GM12878 (cell line): ENCODE data around the gene RASD1. TPM values are rescaled to one million over a fixed set of nuclear protein-coding genes. Genes with fewer than 3 reads are reported as not detected.

Experiments
- ATAC-seq: fragments of 200-7000 bp; cut with Tn5 transposase; 3 replicates; pipeline ENCODE4 v1.9.1; 2020; ENCODE audit warnings: mild to moderate bottlenecking, moderate library complexity
- BruUV-seq: library from RNA; stranded (reverse); fragments of 400-500 nt; replicated peaks from 2 replicates; lab custom pipeline; 2021; lab: Mats Ljungman, UMichigan
- CTCF ChIA-PET: fragments of 300-600 bp; sonication (Branson Sonifier 250); formaldehyde crosslinking; extraction: SDS; loops from one replicate; lab custom pipeline; 2021; ENCODE audit warnings: inconsistent platforms; lab: Yijun Ruan, JAX
- POLR2A ChIA-PET: fragments of 350-600 bp; formaldehyde crosslinking; extraction: SDS; loops from one replicate; lab custom pipeline; 2021; ENCODE audit warnings: inconsistent platforms; lab: Charles Lee
- RAD21 ChIA-PET: fragments of 300-600 bp; sonication (Branson Sonifier 250); formaldehyde crosslinking; loops from one replicate; lab custom pipeline; 2023; ENCODE audit warnings: antibody characterized with exemption; ENCODE audit not compliant: unreplicated experiment; lab: Charles Lee
- SMC1A ChIA-PET: fragments of 300-600 bp; sonication (Branson Sonifier 250); formaldehyde crosslinking; loops from one replicate; lab custom pipeline; 2023; ENCODE audit not compliant: unreplicated experiment, uncharacterized antibody; lab: Charles Lee
- DNase-seq: peaks from one replicate; pipeline ENCODE4 v3.0.0-alpha.2; 2011; ENCODE audit warnings: low read depth, low spot score
- FAIRE-seq: peaks from 3 replicates; lab custom pipeline; 2011; peaks lifted over from hg19 to GRCh38; lab: Jason Lieb, UNC
- H2AFZ ChIP-seq: 2 replicates; pipeline ENCODE4 v1.6.0; 2011; ENCODE audit warnings: low read depth, low read length, control low read depth; ENCODE audit not compliant: control insufficient read depth
- H3K27ac ChIP-seq: 2 replicates; pipeline ENCODE4 v1.5.1; 2011; ENCODE audit warnings: control low read depth; ENCODE audit not compliant: control insufficient read depth, insufficient read depth
- H3K27me3 ChIP-seq, 2 experiments: replicated peaks in 1 of 2; 2 replicates each; pipeline versions ENCODE4 v1.6.0 to v1.6.1; 2011; ENCODE audit warnings: low read length in 1 of 2; ENCODE audit not compliant: control insufficient read depth in 2 of 2, insufficient read depth in 2 of 2
- H3K36me3 ChIP-seq, 2 experiments: 2 replicates each; pipeline ENCODE4 v1.5.1; 2011; ENCODE audit warnings: low read length in 1 of 2; ENCODE audit not compliant: control insufficient read depth in 2 of 2, insufficient read depth in 2 of 2
- H3K4me1 ChIP-seq: 2 replicates; pipeline ENCODE4 v1.6.1; 2011; ENCODE audit warnings: mild to moderate bottlenecking, low read length, moderate library complexity, mixed read lengths; ENCODE audit not compliant: control insufficient read depth, insufficient read depth
- H3K4me2 ChIP-seq: 2 replicates; pipeline ENCODE4 v1.6.0; 2011; ENCODE audit warnings: control low read depth; ENCODE audit not compliant: control insufficient read depth, insufficient read depth
- H3K4me3 ChIP-seq: fragments of 200-600 bp; sonication (generic); 2 replicates; pipeline ENCODE4 v1.5.1; 2016
- H3K79me2 ChIP-seq: 2 replicates; pipeline ENCODE4 v1.6.0; 2011; ENCODE audit warnings: low read length; ENCODE audit not compliant: control insufficient read depth, insufficient read depth
- H3K9ac ChIP-seq: 2 replicates; pipeline ENCODE4 v1.8.0; 2011; ENCODE audit warnings: low read length, control low read depth, mixed read lengths; ENCODE audit not compliant: control insufficient read depth, insufficient read depth
- H3K9me3 ChIP-seq: replicated peaks from 3 replicates; pipeline ENCODE4 v1.5.1; 2011; ENCODE audit warnings: mild to moderate bottlenecking, low read length; ENCODE audit not compliant: control insufficient read depth, insufficient read depth
- H4K20me1 ChIP-seq: 2 replicates; pipeline ENCODE4 v1.6.0; 2011; ENCODE audit not compliant: control insufficient read depth, insufficient read depth
- BCL11A ChIP-seq: IDR thresholded peaks from 2 replicates; pipeline ENCODE4 v1.6.1; 2011; ENCODE audit warnings: low read depth, low read length
- ESRRA ChIP-seq: IDR thresholded peaks from 2 replicates; pipeline ENCODE4 v1.6.1; 2012; ENCODE audit warnings: mild to moderate bottlenecking, low read length, improper control_type of control experiment
- KLF5 ChIP-seq: fragments of 450-650 bp; IDR thresholded peaks from 2 replicates; pipeline ENCODE4 v1.6.1; 2014; ENCODE audit warnings: mild to moderate bottlenecking; ENCODE audit not compliant: partially characterized antibody
- NR2C2 ChIP-seq: IDR thresholded peaks from 2 replicates; pipeline ENCODE4 v1.6.1; 2011; ENCODE audit warnings: borderline replicate concordance, low read depth; ENCODE audit not compliant: control insufficient read depth, insufficient read length
- NRF1 ChIP-seq: conservative IDR thresholded peaks from 2 replicates; pipeline ENCODE4 v1.6.1; 2011; ENCODE audit warnings: mild to moderate bottlenecking, low read depth, low read length, improper control_type of control experiment
- SREBF1 ChIP-seq: IDR thresholded peaks from 2 replicates; pipeline ENCODE4 v1.6.1; 2012; ENCODE audit warnings: mild to moderate bottlenecking, low read length
- SREBF2 ChIP-seq: IDR thresholded peaks from 2 replicates; pipeline ENCODE4 v1.6.1; 2012; ENCODE audit warnings: mild to moderate bottlenecking, low read length
- TAF1 ChIP-seq: IDR thresholded peaks from 2 replicates; pipeline ENCODE4 v1.6.1; 2011; ENCODE audit warnings: mild to moderate bottlenecking, low read depth, low read length, borderline replicate concordance
- ZBTB11 ChIP-seq: fragments of 450-650 bp; formaldehyde crosslinking; IDR thresholded peaks from 2 replicates; pipeline ENCODE4 v1.5.0; 2022; ENCODE audit warnings: mild to moderate bottlenecking, missing genetic modification characterization
- WGBS: methylation state at CpG from one replicate; pipeline ENCODE4 v1.1.6; 2016; ENCODE audit warnings: low lambda C conversion rate; ENCODE audit not compliant: insufficient replicate concordance, insufficient coverage; ENCODE audit errors: missing lambda C conversion rate; 5-methylcytosine and 5-hydroxymethylcytosine counted together
- in situ Hi-C: fragments of 300-500 bp; cut with MboI; formaldehyde crosslinking; loops from 9 replicates; pipeline ENCODE4 v1.14.3; 2018; ENCODE audit warnings: mixed read lengths
- intact Hi-C: fragments of 100-400 bp; cut with micrococcal nuclease; formaldehyde crosslinking; loops from one replicate; pipeline ENCODE4 v1.14.2; 2022; ENCODE audit not compliant: unreplicated experiment
- polyA plus RNA-seq, 11 experiments: library from polyadenylated mRNA; depleted of rRNA in 4 of 11; unstranded in 6 of 11; stranded (reverse) in 5 of 11; fragments of >200 nt; fragmentation: Nextera tagmentation in 4 of 11; fragmentation: Illumina TruSeq in 1 of 11; extraction: Ambion mirVana in 4 of 11; extraction: Trizol in 1 of 11; gene quantifications; 1 replicate in 1 of 11; 2 replicates in 10 of 11; pipeline versions ENCODE4 v1.2.1 to v1.2.3, GENCODE V29; 2011 to 2016; ENCODE audit warnings: inconsistent platforms in 2 of 11, missing spikeins in 2 of 11, low read depth in 1 of 11
- total RNA-seq, 4 experiments: library from RNA; depleted of rRNA in 3 of 4; stranded (reverse); fragments of >200 nt in 3 of 4; fragmentation: Illumina TruSeq in 1 of 4; extraction: Trizol in 1 of 4; gene quantifications; 2 replicates each; pipeline versions ENCODE4 v1.2.1 to v1.2.3, GENCODE V29; 2013 to 2021
- TF ChIP-seq, protein P1 (sequence below): fragments of 450-650 bp; IDR thresholded peaks from 2 replicates; pipeline ENCODE4 v1.6.1; 2017; ENCODE audit warnings: mild to moderate bottlenecking
- TF ChIP-seq, protein P2 (sequence below), 3 experiments: IDR thresholded peaks in 2 of 3; conservative IDR thresholded peaks in 1 of 3; 2 replicates each; pipeline ENCODE4 v1.5.1; 2011; ENCODE audit warnings: low read depth in 3 of 3, low read length in 3 of 3, mild to moderate bottlenecking in 3 of 3, control low read depth in 2 of 3, moderate library complexity in 2 of 3, inconsistent platforms in 1 of 3, mixed read lengths in 1 of 3; ENCODE audit not compliant: control insufficient read depth in 2 of 3, insufficient read depth in 1 of 3; ENCODE audit errors: extremely low read depth in 1 of 3

Gene RASD1
- total and polyA plus RNA-seq, 10 of the 15 experiments (the other 5 are each of a cell fraction or from before 2014, with no cell fraction given) = 0.14 to 0.33 TPM; not detected in 8

GRCh38 chr17:17484451-17484899 lies 11.7 kb downstream of the RASD1 start:
- H3K36me3 ChIP-seq = peaks cover 5 to 6% of the 10 kb centered on the region in 2 experiments
- H3K9me3 ChIP-seq = no peaks in the 10 kb centered on the region
- no peak overlapping the region for H2AFZ ChIP-seq
- 22% methylated on average over 12 of the region's 12 CpGs for WGBS
- no peaks in the 10 kb centered on the region for H3K27me3 ChIP-seq
- in situ Hi-C loops = no loop called here
- H3K79me2 ChIP-seq = peaks cover 13% of the 10 kb centered on the region
- intact Hi-C loops = no loop called here
- no peaks in the 10 kb centered on the region for H3K4me1 ChIP-seq
- H3K4me3 ChIP-seq = no peak overlapping the region
- H3K9ac ChIP-seq = no peak overlapping the region
- FAIRE-seq (no peak), ATAC-seq (peak; percentile 63), DNase-seq (no peak)
- TF ChIP-seq NRF1 (no peak), KLF5 (no peak), SREBF2 (no peak), TAF1 (no peak), BCL11A (no peak), NR2C2 (no peak)
- ChIA-PET POLR2A (interaction anchor here (0.8 kb wide), 1 partner anchor 163 kb away, joined by 5 read pairs; no protein-coding TSS in a partner anchor), RAD21 (no interaction called here), CTCF (no interaction called here), SMC1A (no interaction called here)
- no peaks in the 10 kb centered on the region for H4K20me1 ChIP-seq
- BruUV-seq = no TSS peak
- no peak overlapping the region for H3K4me2 ChIP-seq
- H3K27ac ChIP-seq = no peak overlapping the region

DNA sequence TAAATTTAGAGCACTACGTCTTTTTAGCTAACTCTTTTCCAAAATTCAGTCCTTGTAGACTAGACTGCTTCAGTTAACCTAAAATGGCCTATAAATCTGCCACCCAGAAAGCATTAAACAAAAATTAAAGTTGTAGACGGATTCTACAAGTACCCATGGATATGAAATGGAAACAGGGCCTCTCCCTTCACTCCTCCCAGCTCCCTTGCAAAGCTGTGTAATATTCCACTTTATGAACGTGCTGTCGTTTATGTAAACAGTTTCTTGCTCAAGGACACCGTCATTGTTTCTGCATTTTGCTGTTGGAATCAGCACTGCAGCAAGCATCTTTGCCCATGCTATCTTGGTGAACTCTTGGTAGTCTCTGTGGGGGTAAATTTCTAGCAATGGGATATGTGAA lies 14.3 kb downstream of the RASD1 start:
- H3K79me2 ChIP-seq = peaks cover 34% of the 10 kb centered on the region
- H4K20me1 ChIP-seq = no peaks in the 10 kb centered on the region
- WGBS = 87% methylated on average over 5 of the region's 5 CpGs
- ATAC-seq (no peak), FAIRE-seq (no peak), DNase-seq (no peak)
- CTCF ChIA-PET = interaction anchor here (1.1 to 1.6 kb wide), 2 partner anchors 15 to 132 kb away, joined by 3 to 12 read pairs; partner anchors contain the start of gene RASD1
- H2AFZ ChIP-seq = no peak overlapping the region
- H3K27ac ChIP-seq = no peak overlapping the region
- H3K4me2 ChIP-seq = no peak overlapping the region
- BruUV-seq = no TSS peak
- no peaks in the 10 kb centered on the region for H3K27me3 ChIP-seq
- H3K9me3 ChIP-seq = no peaks in the 10 kb centered on the region
- in situ Hi-C loops = no loop called here
- intact Hi-C loops = no loop called here
- no peaks in the 10 kb centered on the region; the same call in 1 of the 2 replicates for H3K4me1 ChIP-seq
- RAD21 ChIA-PET = no interaction called here
- POLR2A ChIA-PET = no interaction called here
- SMC1A ChIA-PET = no interaction called here
- no peak overlapping the region for H3K4me3 ChIP-seq
- peaks cover 3 to 4% of the 10 kb centered on the region in 2 experiments for H3K36me3 ChIP-seq
- no peak overlapping the region for H3K9ac ChIP-seq
- TF ChIP-seq, protein P1, sequence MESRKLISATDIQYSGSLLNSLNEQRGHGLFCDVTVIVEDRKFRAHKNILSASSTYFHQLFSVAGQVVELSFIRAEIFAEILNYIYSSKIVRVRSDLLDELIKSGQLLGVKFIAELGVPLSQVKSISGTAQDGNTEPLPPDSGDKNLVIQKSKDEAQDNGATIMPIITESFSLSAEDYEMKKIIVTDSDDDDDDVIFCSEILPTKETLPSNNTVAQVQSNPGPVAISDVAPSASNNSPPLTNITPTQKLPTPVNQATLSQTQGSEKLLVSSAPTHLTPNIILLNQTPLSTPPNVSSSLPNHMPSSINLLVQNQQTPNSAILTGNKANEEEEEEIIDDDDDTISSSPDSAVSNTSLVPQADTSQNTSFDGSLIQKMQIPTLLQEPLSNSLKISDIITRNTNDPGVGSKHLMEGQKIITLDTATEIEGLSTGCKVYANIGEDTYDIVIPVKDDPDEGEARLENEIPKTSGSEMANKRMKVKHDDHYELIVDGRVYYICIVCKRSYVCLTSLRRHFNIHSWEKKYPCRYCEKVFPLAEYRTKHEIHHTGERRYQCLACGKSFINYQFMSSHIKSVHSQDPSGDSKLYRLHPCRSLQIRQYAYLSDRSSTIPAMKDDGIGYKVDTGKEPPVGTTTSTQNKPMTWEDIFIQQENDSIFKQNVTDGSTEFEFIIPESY = no peak
- TF ChIP-seq SREBF1 (no peak), ZBTB11 (CRISPR knock-in tag) (no peak), ESRRA (no peak)
- TF ChIP-seq, protein P2, sequence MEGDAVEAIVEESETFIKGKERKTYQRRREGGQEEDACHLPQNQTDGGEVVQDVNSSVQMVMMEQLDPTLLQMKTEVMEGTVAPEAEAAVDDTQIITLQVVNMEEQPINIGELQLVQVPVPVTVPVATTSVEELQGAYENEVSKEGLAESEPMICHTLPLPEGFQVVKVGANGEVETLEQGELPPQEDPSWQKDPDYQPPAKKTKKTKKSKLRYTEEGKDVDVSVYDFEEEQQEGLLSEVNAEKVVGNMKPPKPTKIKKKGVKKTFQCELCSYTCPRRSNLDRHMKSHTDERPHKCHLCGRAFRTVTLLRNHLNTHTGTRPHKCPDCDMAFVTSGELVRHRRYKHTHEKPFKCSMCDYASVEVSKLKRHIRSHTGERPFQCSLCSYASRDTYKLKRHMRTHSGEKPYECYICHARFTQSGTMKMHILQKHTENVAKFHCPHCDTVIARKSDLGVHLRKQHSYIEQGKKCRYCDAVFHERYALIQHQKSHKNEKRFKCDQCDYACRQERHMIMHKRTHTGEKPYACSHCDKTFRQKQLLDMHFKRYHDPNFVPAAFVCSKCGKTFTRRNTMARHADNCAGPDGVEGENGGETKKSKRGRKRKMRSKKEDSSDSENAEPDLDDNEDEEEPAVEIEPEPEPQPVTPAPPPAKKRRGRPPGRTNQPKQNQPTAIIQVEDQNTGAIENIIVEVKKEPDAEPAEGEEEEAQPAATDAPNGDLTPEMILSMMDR (IDR thresholded peaks at IDR 0.05 in 2 of 3, conservative IDR thresholded peaks at IDR 0.05 in 1 of 3; ENCODE audit: control insufficient read depth in 2 of 3, extremely low read depth in 1 of 3, insufficient read depth in 1 of 3, low read depth in 3 of 3, low read length in 3 of 3) = no peak
